Measurements from ENCODE around the gene PIK3C2G. TPM values are rescaled to one million over a fixed set of nuclear protein-coding genes. Genes with fewer than 3 reads are reported as not detected.

PIK3C2G gene
- total and polyA plus RNA-seq, 10 of the 15 experiments (the other 5 are each of a cell fraction or from before 2014, with no cell fraction given): not detected

GRCh38 chr12:18430425-18431048, 169.2 kb downstream of the PIK3C2G start:
- ATAC-seq (peak; percentile 90), FAIRE-seq (no peak)
- 2% methylated on average over 3 of the region's 3 CpGs for WGBS (ENCODE audit: insufficient coverage, insufficient replicate concordance, low lambda C conversion rate, missing lambda C conversion rate)

More at GRCh38 chr12:18430425-18431048, 169.2 kb downstream of the PIK3C2G start:
- H3K4me1 ChIP-seq (ENCODE audit: control insufficient read depth, insufficient read depth, low read length): no peaks in the 10 kb centered on the region
- in situ Hi-C loops (cut with MboI): loop anchor here (10.0 kb wide), 1 partner anchor 754 kb away; no protein-coding TSS in a partner anchor
- H3K4me2 ChIP-seq (ENCODE audit: control insufficient read depth, insufficient read depth): no peak overlapping the region
- no peaks in the 10 kb centered on the region for H3K36me3 ChIP-seq (ENCODE audit: control insufficient read depth in 2 of 2, insufficient read depth in 2 of 2, low read length in 1 of 2)
- H3K79me2 ChIP-seq (ENCODE audit: control insufficient read depth, insufficient read depth, low read length): no peaks in the 10 kb centered on the region
- H4K20me1 ChIP-seq (ENCODE audit: control insufficient read depth, insufficient read depth): no peaks in the 10 kb centered on the region
- intact Hi-C loops (cut with micrococcal nuclease; ENCODE audit: unreplicated experiment): loop anchor here (2.0 to 10.0 kb wide), 2 partner anchors 214 to 756 kb away; no protein-coding TSS in a partner anchor
- DNase-seq (ENCODE audit: low read depth, low spot score): no peak
- no peak overlapping the region for H2AFZ ChIP-seq (ENCODE audit: control insufficient read depth, low read depth, low read length)
- H3K9me3 ChIP-seq (replicated peaks; ENCODE audit: control insufficient read depth, insufficient read depth, low read length): no peaks in the 10 kb centered on the region
- ChIA-PET CTCF (interaction anchor here (0.5 to 1.3 kb wide), 5 partner anchors 10 to 792 kb away, joined by 3 to 8 read pairs (median 4); no protein-coding TSS in a partner anchor), POLR2A (no interaction called here), RAD21 (ENCODE audit: unreplicated experiment) (interaction anchor here (0.9 to 1.0 kb wide), 2 partner anchors 291 to 756 kb away, joined by 3 to 5 read pairs; no protein-coding TSS in a partner anchor), SMC1A (ENCODE audit: uncharacterized antibody, unreplicated experiment) (interaction anchor here (1.0 kb wide), 1 partner anchor 756 kb away, joined by 3 read pairs; no protein-coding TSS in a partner anchor)
- H3K4me3 ChIP-seq: no peak overlapping the region
- TF ChIP-seq CTCF (IDR thresholded peaks at IDR 0.05 in 2 of 3, conservative IDR thresholded peaks at IDR 0.05 in 1 of 3; ENCODE audit: control insufficient read depth in 2 of 3, extremely low read depth in 1 of 3, insufficient read depth in 1 of 3, low read depth in 3 of 3, low read length in 3 of 3) (peak; percentile 62 to 78 (median 66); a peak in 5 of 6 replicates), RAD21 (IDR thresholded peaks at IDR 0.05; ENCODE audit: insufficient read depth, low read depth, low read length) (peak; percentile 71), HDAC2 (IDR thresholded peaks at IDR 0.05) (no peak), SMC3 (IDR thresholded peaks at IDR 0.05; ENCODE audit: borderline replicate concordance, low read length) (peak; percentile 40; the same call in 1 of the 2 replicates)
- H3K9ac ChIP-seq (ENCODE audit: control insufficient read depth, insufficient read depth, low read length): no peak overlapping the region
- no TSS peak for BruUV-seq (replicated peaks)
- no peak overlapping the region for H3K27ac ChIP-seq (ENCODE audit: control insufficient read depth, insufficient read depth)
- H3K27me3 ChIP-seq (replicated peaks in 1 of 2; ENCODE audit: control insufficient read depth in 2 of 2, insufficient read depth in 2 of 2, low read length in 1 of 2): no peaks in the 10 kb centered on the region

Measured in GM12878 (cell line).